HT-29 (cell line): Measurements from ENCODE around the gene ATP9B. TPM values are rescaled to one million over a fixed set of nuclear protein-coding genes. Genes with fewer than 3 reads are reported as not detected.
A peak's percentile ranks its signal among the peaks of the same experiment; 100 is the strongest.
"Not testable (repeated sequence)": the region's sequence is repeated elsewhere in the genome, so short reads cannot be mapped to it uniquely, and the experiment has no call there.

ENCODE experiments used
- DNase-seq: peaks from one replicate; pipeline ENCODE4 v3.0.0-alpha.2; 2015; ENCODE audit warnings: low spot score
- total RNA-seq: library from RNA; depleted of rRNA; stranded (reverse); fragments of >200 nt; shearing (Covaris generic); gene quantifications from 2 replicates; pipeline ENCODE4 v1.2.3, GENCODE V29; 2014

ATP9B gene
- total RNA-seq, 1 experiment from 2014 or later = 27.1 TPM

GRCh38 chr18:79283929-79284328 is 214.7 kb downstream of the ATP9B start:
- no peak for DNase-seq

GRCh38 chr18:79285191-79285590 is 216.0 kb downstream of the ATP9B start:
- DNase-seq = not testable (repeated sequence)

- DNase-seq = peak; percentile 3
Measured at GRCh38 chr18:79290409-79290808, 221.2 kb downstream of the ATP9B start.

GRCh38 chr18:79290876-79291275 is 221.7 kb downstream of the ATP9B start:
- DNase-seq = no peak

- no peak for DNase-seq
Measured at GRCh38 chr18:79294235-79294634, 225.0 kb downstream of the ATP9B start.

GRCh38 chr18:79299272-79299671 is 230.1 kb downstream of the ATP9B start:
- no peak for DNase-seq

- DNase-seq = no peak
Measured at GRCh38 chr18:79299711-79300110, 230.5 kb downstream of the ATP9B start.

GRCh38 chr18:79300413-79300812 is 231.2 kb downstream of the ATP9B start:
- DNase-seq = no peak

GRCh38 chr18:79302120-79302519 is 232.9 kb downstream of the ATP9B start:
- DNase-seq = no peak

GRCh38 chr18:79305911-79306310 is 236.7 kb downstream of the ATP9B start:
- no peak for DNase-seq

- no peak for DNase-seq
Measured at GRCh38 chr18:79309614-79310358, 240.6 kb downstream of the ATP9B start.

- no peak for DNase-seq
Measured at GRCh38 chr18:79314838-79315388, 245.7 kb downstream of the ATP9B start.

GRCh38 chr18:79315596-79315995 is 246.4 kb downstream of the ATP9B start:
- DNase-seq = no peak

GRCh38 chr18:79317703-79318102 is 248.5 kb downstream of the ATP9B start:
- DNase-seq = peak; percentile 2

- no peak for DNase-seq
Measured at GRCh38 chr18:79318142-79318673, 249.0 kb downstream of the ATP9B start.

- no peak for DNase-seq
Measured at GRCh38 chr18:79320216-79320850, 251.1 kb downstream of the ATP9B start.

GRCh38 chr18:79321625-79322405 is 252.6 kb downstream of the ATP9B start:
- DNase-seq = no peak

- no peak for DNase-seq
Measured at GRCh38 chr18:79322441-79322840, 253.2 kb downstream of the ATP9B start.

GRCh38 chr18:79323471-79323870 is 254.3 kb downstream of the ATP9B start:
- no peak for DNase-seq

GRCh38 chr18:79326413-79327198 is 257.4 kb downstream of the ATP9B start:
- DNase-seq = no peak

GRCh38 chr18:79327199-79327721 is 258.1 kb downstream of the ATP9B start:
- no peak for DNase-seq
